ENCODE results near the gene IL6ST.

DNA sequence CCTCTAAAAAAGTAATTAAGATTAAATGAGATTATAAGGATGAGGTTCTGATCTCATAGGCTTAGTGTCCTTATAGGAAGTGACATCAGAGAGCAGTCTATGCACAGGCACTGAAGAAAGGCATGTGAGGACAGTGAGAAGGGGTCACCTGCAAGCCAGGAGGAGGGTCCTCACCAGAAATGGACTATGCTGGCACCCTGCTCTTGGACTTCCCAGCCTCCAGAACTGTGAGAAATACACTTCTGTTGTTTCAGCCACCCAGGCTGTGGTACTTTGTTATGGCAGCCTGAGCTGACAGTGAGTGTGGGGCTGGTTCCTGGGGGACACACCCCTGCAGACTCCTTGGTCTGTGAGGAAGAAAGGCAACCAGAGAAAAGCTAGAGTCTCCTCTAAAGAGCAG lies 34.7 kb upstream of the IL6ST start:
- TF ChIP-seq, protein P1, sequence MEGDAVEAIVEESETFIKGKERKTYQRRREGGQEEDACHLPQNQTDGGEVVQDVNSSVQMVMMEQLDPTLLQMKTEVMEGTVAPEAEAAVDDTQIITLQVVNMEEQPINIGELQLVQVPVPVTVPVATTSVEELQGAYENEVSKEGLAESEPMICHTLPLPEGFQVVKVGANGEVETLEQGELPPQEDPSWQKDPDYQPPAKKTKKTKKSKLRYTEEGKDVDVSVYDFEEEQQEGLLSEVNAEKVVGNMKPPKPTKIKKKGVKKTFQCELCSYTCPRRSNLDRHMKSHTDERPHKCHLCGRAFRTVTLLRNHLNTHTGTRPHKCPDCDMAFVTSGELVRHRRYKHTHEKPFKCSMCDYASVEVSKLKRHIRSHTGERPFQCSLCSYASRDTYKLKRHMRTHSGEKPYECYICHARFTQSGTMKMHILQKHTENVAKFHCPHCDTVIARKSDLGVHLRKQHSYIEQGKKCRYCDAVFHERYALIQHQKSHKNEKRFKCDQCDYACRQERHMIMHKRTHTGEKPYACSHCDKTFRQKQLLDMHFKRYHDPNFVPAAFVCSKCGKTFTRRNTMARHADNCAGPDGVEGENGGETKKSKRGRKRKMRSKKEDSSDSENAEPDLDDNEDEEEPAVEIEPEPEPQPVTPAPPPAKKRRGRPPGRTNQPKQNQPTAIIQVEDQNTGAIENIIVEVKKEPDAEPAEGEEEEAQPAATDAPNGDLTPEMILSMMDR (IDR thresholded peaks at IDR 0.05): no peak
- no peak for TF ChIP-seq POLR2A (IDR thresholded peaks at IDR 0.05)

Data from adrenal gland (tissue), 5 donors.